K562 (cell line): Measurements from ENCODE around the gene PKIB. TPM values are rescaled to one million over a fixed set of nuclear protein-coding genes. Genes with fewer than 3 reads are reported as not detected.

ENCODE experiments used
- CREM ChIP-seq: IDR thresholded peaks from 2 replicates; pipeline ENCODE4 v1.6.1; 2014; ENCODE audit warnings: antibody characterized with exemption, low read depth
- DPF2 ChIP-seq: fragments of 450-650 bp; IDR thresholded peaks from 2 replicates; pipeline ENCODE4 v1.6.1; 2016
- MBD2 ChIP-seq: sonication (generic); IDR thresholded peaks from 2 replicates; pipeline ENCODE4 v1.6.1; 2016; ENCODE audit warnings: low read depth, borderline replicate concordance
- MEIS2 ChIP-seq: fragments of 450-650 bp; IDR thresholded peaks from 2 replicates; pipeline ENCODE4 v1.6.1; 2014; ENCODE audit warnings: mild to moderate bottlenecking; ENCODE audit not compliant: partially characterized antibody
- RAD21 ChIP-seq, 2 experiments: fragments of 250-450 bp in 1 of 2; fragments of 450-650 bp in 1 of 2; sonication (Bioruptor Pico) in 1 of 2; formaldehyde crosslinking in 1 of 2; IDR thresholded peaks in 1 of 2; conservative IDR thresholded peaks in 1 of 2; 2 replicates each; pipeline versions ENCODE4 v1.4.0 to v1.8.0; 2020 to 2022; ENCODE audit warnings: mild to moderate bottlenecking in 2 of 2, moderate library complexity in 1 of 2
- SMARCA4 ChIP-seq: fragments of 450-650 bp; IDR thresholded peaks from 2 replicates; pipeline ENCODE4 v1.6.1; 2016
- ZNF311 ChIP-seq: fragments of 250-450 bp; sonication (Bioruptor Pico); IDR thresholded peaks from 2 replicates; pipeline ENCODE4 v1.4.0; 2020; ENCODE audit warnings: mild to moderate bottlenecking, moderate library complexity
- ZNF766 ChIP-seq: fragments of 200-800 bp; sonication (Bioruptor generic); conservative IDR thresholded peaks from 2 replicates; pipeline ENCODE4 v1.6.1; 2016; ENCODE audit warnings: missing genetic modification characterization, missing compliant biosample characterization
- polyA plus RNA-seq, 8 experiments: library from polyadenylated mRNA; depleted of rRNA in 4 of 8; stranded (reverse) in 5 of 8; unstranded in 3 of 8; fragments of >200 nt; fragmentation: Nextera tagmentation in 2 of 8; fragmentation: Illumina TruSeq in 1 of 8; extraction: Ambion mirVana in 2 of 8; extraction: Trizol in 1 of 8; gene quantifications; 2 replicates each; pipeline versions ENCODE4 v1.2.1 to v1.2.3, GENCODE V29; 2011 to 2014; ENCODE audit warnings: inconsistent platforms in 1 of 8, missing spikeins in 1 of 8
- total RNA-seq, 7 experiments: library from RNA; depleted of rRNA in 6 of 7; stranded (reverse); fragments of >200 nt in 6 of 7; fragmentation: Illumina TruSeq in 2 of 7; extraction: Trizol in 2 of 7; gene quantifications; 2 replicates each; pipeline versions ENCODE4 v1.2.1 to v1.2.3, GENCODE V29; 2011 to 2021; ENCODE audit warnings: low replicate concordance in 1 of 7
- TF ChIP-seq, protein P1 (sequence below): fragments of 250-450 bp; sonication (Bioruptor Pico); IDR thresholded peaks from 2 replicates; pipeline ENCODE4 v1.5.0; 2020; ENCODE audit warnings: mild to moderate bottlenecking
- TF ChIP-seq, protein P2 (sequence below): fragments of 450-650 bp; formaldehyde crosslinking; IDR thresholded peaks from 2 replicates; pipeline ENCODE4 v1.4.0; 2020; ENCODE audit warnings: mild to moderate bottlenecking, moderate library complexity
- TF ChIP-seq, protein P3 (sequence below): fragments of 200-800 bp; sonication (Bioruptor generic); IDR thresholded peaks from 2 replicates; pipeline ENCODE4 v1.6.1; 2016; ENCODE audit warnings: missing genetic modification characterization, missing compliant biosample characterization

The PKIB gene
- total and polyA plus RNA-seq, 9 of the 15 experiments (the other 6 are each of a cell fraction or from before 2014, with no cell fraction given), result 14.8 to 37.5 (median 27.4) TPM

DNA sequence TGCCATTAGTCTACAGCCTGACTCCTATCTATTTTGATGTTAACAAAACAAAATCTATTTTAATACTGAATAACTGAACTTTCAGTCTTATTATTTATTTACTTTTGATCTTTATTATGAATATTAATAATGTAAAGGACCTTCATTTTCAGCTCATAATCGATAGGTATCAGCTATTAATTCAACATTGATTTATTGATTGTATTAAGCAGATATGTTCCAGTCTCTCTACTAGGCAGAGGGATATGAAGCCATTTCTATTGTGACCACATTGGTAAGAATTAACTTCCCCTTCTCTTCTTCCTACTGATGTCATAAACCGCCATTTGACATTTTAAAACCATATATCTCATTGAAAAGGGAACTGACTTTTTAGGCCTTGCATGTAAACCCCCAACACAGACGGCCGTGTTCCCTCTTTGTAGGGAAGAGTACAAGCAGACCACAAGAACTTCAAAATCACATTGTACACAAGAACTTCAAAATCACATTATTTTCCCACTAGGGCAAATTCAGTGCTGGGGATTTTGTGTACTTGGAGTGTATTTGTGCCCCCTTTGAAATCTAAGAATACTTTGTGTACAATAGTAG is 99.8 kb downstream of the PKIB start (continued):
- TF ChIP-seq MEIS2 (peak; percentile 92), ZNF311 (CRISPR knock-in tag) (no peak), MBD2 (no peak), CREM (peak; percentile 44; the same call in 1 of the 2 replicates), DPF2 (0 out of 2 replicates have a peak, but pooled peaks have one; percentile 18), RAD21 (CRISPR knock-in tag; conservative IDR thresholded peaks at IDR 0.05 in 1 of 2, IDR thresholded peaks at IDR 0.05 in 1 of 2) (no peak), ZNF766 (CRISPR knock-in tag) (0 out of 2 replicates have a peak, but pooled peaks have one; percentile 48), SMARCA4 (peak; percentile 23; the same call in 1 of the 2 replicates)
- TF ChIP-seq, protein P1, sequence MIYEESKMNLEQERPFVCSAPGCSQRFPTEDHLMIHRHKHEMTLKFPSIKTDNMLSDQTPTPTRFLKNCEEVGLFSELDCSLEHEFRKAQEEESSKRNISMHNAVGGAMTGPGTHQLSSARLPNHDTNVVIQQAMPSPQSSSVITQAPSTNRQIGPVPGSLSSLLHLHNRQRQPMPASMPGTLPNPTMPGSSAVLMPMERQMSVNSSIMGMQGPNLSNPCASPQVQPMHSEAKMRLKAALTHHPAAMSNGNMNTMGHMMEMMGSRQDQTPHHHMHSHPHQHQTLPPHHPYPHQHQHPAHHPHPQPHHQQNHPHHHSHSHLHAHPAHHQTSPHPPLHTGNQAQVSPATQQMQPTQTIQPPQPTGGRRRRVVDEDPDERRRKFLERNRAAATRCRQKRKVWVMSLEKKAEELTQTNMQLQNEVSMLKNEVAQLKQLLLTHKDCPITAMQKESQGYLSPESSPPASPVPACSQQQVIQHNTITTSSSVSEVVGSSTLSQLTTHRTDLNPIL (CRISPR knock-in tag), result no peak
- TF ChIP-seq, protein P2, sequence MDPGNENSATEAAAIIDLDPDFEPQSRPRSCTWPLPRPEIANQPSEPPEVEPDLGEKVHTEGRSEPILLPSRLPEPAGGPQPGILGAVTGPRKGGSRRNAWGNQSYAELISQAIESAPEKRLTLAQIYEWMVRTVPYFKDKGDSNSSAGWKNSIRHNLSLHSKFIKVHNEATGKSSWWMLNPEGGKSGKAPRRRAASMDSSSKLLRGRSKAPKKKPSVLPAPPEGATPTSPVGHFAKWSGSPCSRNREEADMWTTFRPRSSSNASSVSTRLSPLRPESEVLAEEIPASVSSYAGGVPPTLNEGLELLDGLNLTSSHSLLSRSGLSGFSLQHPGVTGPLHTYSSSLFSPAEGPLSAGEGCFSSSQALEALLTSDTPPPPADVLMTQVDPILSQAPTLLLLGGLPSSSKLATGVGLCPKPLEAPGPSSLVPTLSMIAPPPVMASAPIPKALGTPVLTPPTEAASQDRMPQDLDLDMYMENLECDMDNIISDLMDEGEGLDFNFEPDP (CRISPR knock-in tag), result no peak
- TF ChIP-seq, protein P3, sequence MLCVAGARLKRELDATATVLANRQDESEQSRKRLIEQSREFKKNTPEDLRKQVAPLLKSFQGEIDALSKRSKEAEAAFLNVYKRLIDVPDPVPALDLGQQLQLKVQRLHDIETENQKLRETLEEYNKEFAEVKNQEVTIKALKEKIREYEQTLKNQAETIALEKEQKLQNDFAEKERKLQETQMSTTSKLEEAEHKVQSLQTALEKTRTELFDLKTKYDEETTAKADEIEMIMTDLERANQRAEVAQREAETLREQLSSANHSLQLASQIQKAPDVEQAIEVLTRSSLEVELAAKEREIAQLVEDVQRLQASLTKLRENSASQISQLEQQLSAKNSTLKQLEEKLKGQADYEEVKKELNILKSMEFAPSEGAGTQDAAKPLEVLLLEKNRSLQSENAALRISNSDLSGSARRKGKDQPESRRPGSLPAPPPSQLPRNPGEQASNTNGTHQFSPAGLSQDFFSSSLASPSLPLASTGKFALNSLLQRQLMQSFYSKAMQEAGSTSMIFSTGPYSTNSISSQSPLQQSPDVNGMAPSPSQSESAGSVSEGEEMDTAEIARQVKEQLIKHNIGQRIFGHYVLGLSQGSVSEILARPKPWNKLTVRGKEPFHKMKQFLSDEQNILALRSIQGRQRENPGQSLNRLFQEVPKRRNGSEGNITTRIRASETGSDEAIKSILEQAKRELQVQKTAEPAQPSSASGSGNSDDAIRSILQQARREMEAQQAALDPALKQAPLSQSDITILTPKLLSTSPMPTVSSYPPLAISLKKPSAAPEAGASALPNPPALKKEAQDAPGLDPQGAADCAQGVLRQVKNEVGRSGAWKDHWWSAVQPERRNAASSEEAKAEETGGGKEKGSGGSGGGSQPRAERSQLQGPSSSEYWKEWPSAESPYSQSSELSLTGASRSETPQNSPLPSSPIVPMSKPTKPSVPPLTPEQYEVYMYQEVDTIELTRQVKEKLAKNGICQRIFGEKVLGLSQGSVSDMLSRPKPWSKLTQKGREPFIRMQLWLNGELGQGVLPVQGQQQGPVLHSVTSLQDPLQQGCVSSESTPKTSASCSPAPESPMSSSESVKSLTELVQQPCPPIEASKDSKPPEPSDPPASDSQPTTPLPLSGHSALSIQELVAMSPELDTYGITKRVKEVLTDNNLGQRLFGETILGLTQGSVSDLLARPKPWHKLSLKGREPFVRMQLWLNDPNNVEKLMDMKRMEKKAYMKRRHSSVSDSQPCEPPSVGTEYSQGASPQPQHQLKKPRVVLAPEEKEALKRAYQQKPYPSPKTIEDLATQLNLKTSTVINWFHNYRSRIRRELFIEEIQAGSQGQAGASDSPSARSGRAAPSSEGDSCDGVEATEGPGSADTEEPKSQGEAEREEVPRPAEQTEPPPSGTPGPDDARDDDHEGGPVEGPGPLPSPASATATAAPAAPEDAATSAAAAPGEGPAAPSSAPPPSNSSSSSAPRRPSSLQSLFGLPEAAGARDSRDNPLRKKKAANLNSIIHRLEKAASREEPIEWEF (CRISPR knock-in tag), result peak; percentile 76
